Activated T-helper 2 cell treated with anti-CD3 and anti-CD28 coated beads, Interferon-gamma antibody, Interleukin-2, Interleukin-4, amounts not matched to agents 10 μg/mL and 5 μg/mL and 100 μg/mL, durations not matched to agents 14 hours and 24 hours and 36 hours (primary cell): ENCODE data around the gene DOCK8. TPM values are rescaled to one million over a fixed set of nuclear protein-coding genes. Genes with fewer than 3 reads are reported as not detected.

Experiments used
- DNase-seq: peaks from one replicate; pipeline ENCODE4 v3.0.0; 2021; ENCODE audit warnings: low spot score
- H3K27ac Mint-ChIP-seq: one replicate; pipeline ENCODE4 v1.8.0; 2021; ENCODE audit warnings: mixed read lengths
- H3K27me3 Mint-ChIP-seq: one replicate; pipeline ENCODE4 v1.8.0; 2021; ENCODE audit warnings: low read depth, mixed read lengths
- H3K36me3 Mint-ChIP-seq: one replicate; pipeline ENCODE4 v1.8.0; 2021; ENCODE audit warnings: low read depth, mixed read lengths
- H3K4me1 Mint-ChIP-seq: one replicate; pipeline ENCODE4 v1.8.0; 2021; ENCODE audit warnings: low read depth, mixed read lengths
- H3K4me3 Mint-ChIP-seq: one replicate; pipeline ENCODE4 v1.8.0; 2021; ENCODE audit warnings: low read depth, mild to moderate bottlenecking, moderate library complexity, mixed read lengths
- H3K9me3 Mint-ChIP-seq: one replicate; pipeline ENCODE4 v1.8.0; 2021; ENCODE audit warnings: mixed read lengths
- intact Hi-C: fragments of 100-400 bp; cut with micrococcal nuclease; formaldehyde crosslinking; loops from one replicate; pipeline ENCODE4 v1.15.1; 2023
- total RNA-seq: library from RNA; stranded (reverse); gene quantifications from 2 replicates; pipeline ENCODE4 v1.2.3, GENCODE V29; 2022

DOCK8 gene
- total RNA-seq, 1 donor from 2014 or later: 113 TPM

DNA sequence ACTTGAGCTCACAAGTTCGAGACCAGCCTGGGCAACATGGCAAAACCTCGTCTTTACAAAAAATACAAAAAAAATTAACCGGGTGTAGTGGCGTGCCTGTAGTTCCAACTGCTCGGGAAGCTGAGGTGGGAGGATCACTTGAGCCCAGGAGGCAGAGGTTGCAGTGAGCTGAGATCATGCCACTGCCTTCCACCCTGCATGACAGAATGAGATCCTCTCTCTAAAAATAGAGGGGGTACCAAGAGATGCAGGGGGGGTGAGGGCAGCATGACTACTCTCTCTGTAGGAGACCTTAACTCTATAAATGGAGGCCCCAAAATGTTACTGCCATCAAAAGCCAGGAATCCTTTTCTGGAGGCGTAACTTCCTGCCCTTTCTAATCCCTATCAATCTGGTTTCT, 243.9 kb downstream of the DOCK8 start:
- intact Hi-C loops: no loop called here
- no peak for DNase-seq
- H3K9me3 Mint-ChIP-seq: no peaks in the 10 kb centered on the region
- peak overlapping the region; percentile 6 for H3K27ac Mint-ChIP-seq
- H3K4me1 Mint-ChIP-seq: peaks cover 31% of the 10 kb centered on the region
- H3K4me3 Mint-ChIP-seq: no peak overlapping the region
- peaks cover 79% of the 10 kb centered on the region for H3K36me3 Mint-ChIP-seq
- H3K27me3 Mint-ChIP-seq: no peaks in the 10 kb centered on the region

DNA sequence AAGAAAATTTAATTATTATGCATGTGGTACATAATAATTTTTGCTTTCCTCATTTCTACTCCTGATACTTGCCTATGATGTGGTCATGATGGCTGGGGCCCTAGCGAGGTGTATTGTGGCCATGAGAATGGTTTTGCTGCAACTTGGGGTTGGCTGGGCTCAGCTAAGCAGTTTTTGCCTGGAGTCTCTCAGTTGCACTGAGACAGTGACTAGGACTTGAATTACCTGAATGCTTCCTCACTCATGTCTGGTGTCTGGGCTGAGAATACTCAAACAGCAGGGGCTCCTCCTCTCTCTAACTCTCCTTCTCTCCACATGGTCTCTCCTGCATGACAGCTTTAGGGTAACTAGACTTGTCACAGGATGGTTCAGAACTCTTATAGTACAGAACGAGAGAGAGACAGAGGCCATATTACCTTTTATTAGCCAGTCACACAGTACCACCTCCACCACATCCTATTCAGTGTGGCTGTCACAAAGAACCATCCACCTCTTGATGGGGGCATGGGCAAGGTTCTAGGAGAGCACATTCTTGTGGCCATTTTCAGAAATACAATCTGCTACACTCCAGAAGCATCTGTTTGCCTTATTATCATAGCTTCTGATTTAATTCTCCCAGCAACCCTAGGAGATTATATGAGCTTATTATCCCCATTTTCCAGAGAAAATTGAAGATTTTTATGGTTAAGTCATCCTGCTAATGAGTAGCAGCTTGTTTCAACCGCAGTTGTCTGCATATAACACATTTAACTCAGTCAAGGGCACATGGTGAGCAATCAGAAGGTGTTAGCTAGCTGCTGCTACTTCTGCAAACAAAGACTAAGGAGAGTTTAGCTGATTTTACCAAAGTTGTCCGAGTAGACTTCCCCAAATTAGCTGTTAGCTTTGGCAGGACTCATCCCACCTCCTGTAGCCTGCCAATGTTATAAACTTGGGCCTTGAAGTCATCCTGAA, 245.1 kb downstream of the DOCK8 start:
- Mint-ChIP-seq H3K4me1 (peaks cover 31% of the 10 kb centered on the region), H3K4me3 (no peak overlapping the region), H3K27me3 (no peaks in the 10 kb centered on the region), H3K27ac (peak overlapping the region; percentile 50), H3K9me3 (no peaks in the 10 kb centered on the region), H3K36me3 (peaks cover 81% of the 10 kb centered on the region)
- intact Hi-C loops: no loop called here
- DNase-seq: no peak

DNA sequence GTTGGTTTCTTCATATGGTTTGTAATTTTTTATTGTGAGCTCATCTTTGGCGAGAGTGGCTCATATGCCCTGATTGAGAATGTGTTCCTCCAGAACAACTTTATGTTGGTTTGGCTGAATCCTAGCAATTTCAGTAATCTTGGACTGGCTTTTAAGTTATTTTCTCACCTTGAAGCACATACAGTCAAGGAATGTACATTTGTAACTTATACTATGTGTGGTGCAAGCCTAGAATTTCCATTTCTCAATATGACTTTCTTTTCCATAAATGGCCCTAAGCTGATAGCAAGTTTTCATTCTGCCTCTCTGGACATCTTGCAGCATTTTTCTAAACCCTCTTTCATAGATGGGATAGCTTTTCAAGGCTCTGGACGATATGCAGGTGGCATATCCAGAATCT, 247.5 kb downstream of the DOCK8 start:
- no peak for DNase-seq
- peaks cover 31% of the 10 kb centered on the region for H3K4me1 Mint-ChIP-seq
- H3K27me3 Mint-ChIP-seq: no peaks in the 10 kb centered on the region
- no peak overlapping the region for H3K4me3 Mint-ChIP-seq
- H3K27ac Mint-ChIP-seq: peak overlapping the region; percentile 59
- H3K36me3 Mint-ChIP-seq: peaks cover 80% of the 10 kb centered on the region
- no peaks in the 10 kb centered on the region for H3K9me3 Mint-ChIP-seq
- intact Hi-C loops: no loop called here

DNA sequence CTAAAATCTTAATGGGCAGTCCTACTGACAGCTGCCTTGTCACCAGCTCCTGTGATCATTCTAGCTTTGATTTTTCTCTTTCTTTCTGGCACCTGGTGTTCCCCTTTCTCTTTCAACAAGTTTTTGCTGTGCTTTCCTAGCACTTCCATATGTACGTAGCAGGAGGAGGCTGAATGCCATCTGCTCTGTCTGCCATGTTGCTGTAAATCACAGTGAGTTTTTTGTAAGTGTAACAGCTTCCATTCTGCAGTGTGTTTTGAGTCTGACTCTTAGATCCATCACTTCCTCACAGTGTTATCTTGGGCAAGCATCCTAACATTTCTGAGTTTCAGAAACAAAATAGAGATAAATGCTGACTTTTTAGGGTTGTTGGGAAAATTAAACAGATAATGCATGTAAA, 247.9 kb downstream of the DOCK8 start:
- Mint-ChIP-seq H3K9me3 (no peaks in the 10 kb centered on the region), H3K4me1 (peaks cover 27% of the 10 kb centered on the region), H3K27ac (peak overlapping the region; percentile 27), H3K27me3 (no peaks in the 10 kb centered on the region), H3K36me3 (peaks cover 76% of the 10 kb centered on the region), H3K4me3 (no peak overlapping the region)
- no peak for DNase-seq
- intact Hi-C loops: no loop called here

DNA sequence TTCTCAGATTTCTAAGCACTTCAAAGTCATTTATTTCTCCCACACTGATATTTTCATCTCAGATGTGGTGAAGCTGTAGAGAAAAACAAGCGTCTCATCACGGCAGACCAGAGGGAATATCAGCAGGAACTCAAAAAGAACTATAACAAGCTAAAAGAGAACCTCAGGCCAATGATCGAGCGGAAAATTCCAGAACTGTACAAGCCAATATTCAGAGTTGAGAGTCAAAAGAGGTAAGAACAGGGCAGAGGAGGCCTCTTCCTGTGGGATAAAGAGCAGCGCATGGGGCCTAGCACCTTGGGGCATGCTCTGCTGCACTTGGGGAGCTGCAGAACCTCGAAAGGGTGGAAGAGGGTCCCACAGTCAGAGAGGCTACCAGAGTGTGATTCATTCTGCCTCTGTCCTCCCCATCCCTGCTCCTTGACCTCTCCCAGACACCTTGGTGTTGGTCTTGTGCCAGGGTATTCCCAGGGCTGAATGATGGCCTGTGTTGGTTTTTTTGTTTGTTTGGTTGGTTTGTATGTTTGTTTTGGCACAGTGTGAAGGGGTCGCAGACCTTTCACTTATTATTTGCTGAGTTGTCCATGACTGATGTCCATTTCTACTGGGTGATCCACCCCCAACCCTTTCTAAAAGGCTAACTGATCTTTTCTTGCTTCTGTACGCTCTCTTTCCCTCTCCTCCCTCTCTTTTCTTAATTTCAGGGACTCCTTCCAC, 248.9 kb downstream of the DOCK8 start:
- no peak for DNase-seq

DNA sequence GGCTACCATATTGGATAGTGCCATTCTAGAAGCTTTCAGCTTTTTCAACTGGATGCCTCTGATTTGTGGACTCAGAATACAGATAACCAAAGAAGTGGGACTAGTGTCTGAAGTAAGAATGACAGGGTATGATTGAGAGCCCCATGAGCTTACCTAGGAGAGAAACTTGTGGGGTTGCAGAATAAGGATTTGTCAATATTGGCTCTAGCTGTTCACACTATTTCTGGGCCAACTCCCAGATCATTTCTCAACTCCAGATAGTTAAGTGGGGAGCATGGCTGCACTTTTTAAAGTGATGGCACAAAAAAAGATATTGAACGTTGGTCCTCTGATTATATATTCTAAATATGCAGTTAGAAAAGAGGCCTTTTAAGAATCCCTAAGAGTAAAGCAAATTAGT, 252.1 kb downstream of the DOCK8 start:
- DNase-seq: no peak
- intact Hi-C loops: no loop called here
- peaks cover 23% of the 10 kb centered on the region for H3K4me1 Mint-ChIP-seq
- H3K4me3 Mint-ChIP-seq: no peak overlapping the region
- H3K27me3 Mint-ChIP-seq: no peaks in the 10 kb centered on the region
- H3K9me3 Mint-ChIP-seq: no peaks in the 10 kb centered on the region
- peaks cover 43% of the 10 kb centered on the region for H3K36me3 Mint-ChIP-seq
- H3K27ac Mint-ChIP-seq: no peak overlapping the region

More for the DNA sequence above, 248.9 kb downstream of the DOCK8 start:
- no peak overlapping the region for H3K4me3 Mint-ChIP-seq
- intact Hi-C loops: no loop called here
- H3K27ac Mint-ChIP-seq: no peak overlapping the region
- H3K4me1 Mint-ChIP-seq: peaks cover 21% of the 10 kb centered on the region
- no peaks in the 10 kb centered on the region for H3K9me3 Mint-ChIP-seq
- peaks cover 66% of the 10 kb centered on the region for H3K36me3 Mint-ChIP-seq
- no peaks in the 10 kb centered on the region for H3K27me3 Mint-ChIP-seq

DNA sequence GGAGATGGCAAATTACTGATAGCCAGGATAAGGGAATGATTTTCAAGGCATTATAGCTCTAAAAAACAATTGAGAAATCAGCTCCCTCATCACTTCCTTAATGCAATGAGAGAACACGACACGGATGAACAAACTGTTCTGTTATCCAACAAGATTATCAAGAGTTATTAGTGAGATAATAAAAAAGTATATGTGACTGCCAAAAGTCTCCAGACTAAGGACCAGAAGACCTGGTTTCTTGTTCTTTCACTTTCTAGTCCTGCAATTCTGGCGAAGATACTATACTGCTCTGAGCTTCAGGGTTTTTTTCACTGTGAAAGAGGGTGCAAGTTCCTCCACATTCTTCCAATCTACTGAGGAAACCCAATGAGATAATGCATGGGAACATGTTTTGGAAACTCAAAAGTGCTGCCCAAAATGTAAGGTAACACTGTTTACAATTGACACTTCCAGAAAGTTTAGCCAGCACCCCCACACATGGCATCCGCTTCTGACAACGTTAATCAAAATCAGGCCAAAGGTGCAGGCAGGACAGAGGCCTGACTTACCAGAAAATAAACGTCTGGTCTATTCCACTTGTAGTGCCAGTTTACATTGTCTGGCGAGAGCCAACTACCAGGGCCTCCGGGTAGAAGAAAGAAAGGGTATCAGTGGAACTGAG, 254.2 kb downstream of the DOCK8 start:
- no peak for DNase-seq
- no peaks in the 10 kb centered on the region for H3K27me3 Mint-ChIP-seq
- H3K4me3 Mint-ChIP-seq: peak overlapping the region; percentile 60
- peaks cover 18% of the 10 kb centered on the region for H3K4me1 Mint-ChIP-seq
- H3K27ac Mint-ChIP-seq: peak overlapping the region; percentile 77
- peaks cover 23% of the 10 kb centered on the region for H3K36me3 Mint-ChIP-seq
- intact Hi-C loops: no loop called here
- H3K9me3 Mint-ChIP-seq: no peaks in the 10 kb centered on the region

DNA sequence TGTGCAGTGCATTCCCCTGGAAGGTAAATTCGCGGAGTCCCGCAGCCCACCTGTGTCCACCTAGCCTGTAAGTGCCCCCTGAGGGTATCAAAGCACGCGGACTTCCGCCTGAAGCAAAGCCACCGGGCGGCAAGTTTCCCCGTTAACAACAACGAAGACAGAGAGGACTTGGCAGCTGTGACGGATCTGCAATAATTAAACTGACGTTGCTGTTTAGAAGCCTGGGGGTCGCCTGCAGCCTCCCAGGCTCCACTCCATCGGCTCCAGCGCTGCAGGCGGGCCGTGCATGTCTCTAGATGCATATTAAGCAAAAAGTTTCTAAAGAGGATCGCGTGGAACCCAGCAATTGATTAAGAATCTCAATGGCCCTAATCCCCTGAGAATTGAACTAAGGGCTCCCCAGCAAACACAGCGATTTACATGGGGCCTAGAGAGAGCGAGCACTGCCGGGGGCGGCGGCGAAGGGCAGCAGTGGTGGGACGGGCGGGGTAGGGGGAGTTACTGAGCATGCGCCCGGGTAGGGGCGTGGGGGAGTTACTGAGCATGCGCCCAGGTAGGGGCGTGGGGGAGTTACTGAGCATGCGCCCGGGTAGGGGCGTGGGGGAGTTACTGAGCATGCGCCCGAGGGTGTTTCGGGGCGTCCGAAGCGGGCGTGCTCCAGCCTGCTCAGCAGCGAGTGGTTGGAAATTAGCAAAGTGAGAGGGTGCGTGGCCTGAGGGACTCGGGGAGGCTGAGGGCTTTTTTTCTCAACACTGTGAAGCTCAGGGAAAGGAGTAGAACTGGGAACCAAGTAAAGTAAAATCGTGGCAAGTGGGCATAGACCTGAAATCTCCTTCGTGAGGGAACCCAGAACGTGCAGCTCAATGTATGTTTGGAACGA, 255.2 kb downstream of the DOCK8 start:
- Mint-ChIP-seq H3K4me1 (peaks cover 18% of the 10 kb centered on the region), H3K27ac (peak overlapping the region; percentile 86), H3K27me3 (no peaks in the 10 kb centered on the region), H3K9me3 (no peaks in the 10 kb centered on the region), H3K36me3 (peaks cover 14% of the 10 kb centered on the region), H3K4me3 (peak overlapping the region; percentile 90)
- DNase-seq: peak; percentile 86
- intact Hi-C loops: loop anchor here (2.0 kb wide), 1 partner anchor 33 kb away; no protein-coding TSS in a partner anchor

DNA sequence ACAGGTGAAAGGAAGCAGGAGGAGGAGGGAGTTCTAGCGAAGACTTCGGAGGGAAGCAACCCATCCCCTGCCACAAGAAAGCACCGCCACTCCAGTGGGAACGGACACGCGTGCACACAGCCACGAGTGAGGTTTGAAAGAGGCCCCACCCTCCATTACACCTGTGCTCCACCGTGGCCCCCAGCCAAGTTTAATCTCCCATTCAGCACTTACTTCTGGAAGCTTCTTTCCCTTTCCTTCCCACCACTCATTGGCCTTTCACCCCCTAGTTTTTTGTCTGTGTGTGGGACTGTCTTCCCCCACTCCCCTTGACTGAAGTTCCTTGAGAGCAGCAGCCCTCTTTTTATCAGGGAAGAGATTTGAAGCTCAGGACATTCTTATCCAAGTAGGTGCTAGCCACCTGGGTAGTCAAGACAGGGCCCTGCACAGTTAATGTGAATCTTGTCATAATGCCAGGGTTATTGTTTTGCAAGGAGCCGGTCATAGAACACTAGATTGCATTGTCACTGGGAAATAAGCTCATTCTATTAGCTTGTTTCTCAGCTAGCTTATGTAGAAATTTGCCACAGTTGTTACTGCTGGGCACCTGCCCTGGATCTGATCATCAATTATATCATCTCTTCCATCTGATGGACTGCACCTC, 256.0 kb downstream of the DOCK8 start:
- Mint-ChIP-seq H3K27me3 (no peaks in the 10 kb centered on the region), H3K4me1 (peaks cover 18% of the 10 kb centered on the region), H3K27ac (peak overlapping the region; percentile 86), H3K4me3 (peak overlapping the region; percentile 90), H3K36me3 (peaks cover 7% of the 10 kb centered on the region), H3K9me3 (no peaks in the 10 kb centered on the region)
- no peak for DNase-seq
- intact Hi-C loops: loop anchor here (2.0 kb wide), 1 partner anchor 32 kb away; no protein-coding TSS in a partner anchor

DNA sequence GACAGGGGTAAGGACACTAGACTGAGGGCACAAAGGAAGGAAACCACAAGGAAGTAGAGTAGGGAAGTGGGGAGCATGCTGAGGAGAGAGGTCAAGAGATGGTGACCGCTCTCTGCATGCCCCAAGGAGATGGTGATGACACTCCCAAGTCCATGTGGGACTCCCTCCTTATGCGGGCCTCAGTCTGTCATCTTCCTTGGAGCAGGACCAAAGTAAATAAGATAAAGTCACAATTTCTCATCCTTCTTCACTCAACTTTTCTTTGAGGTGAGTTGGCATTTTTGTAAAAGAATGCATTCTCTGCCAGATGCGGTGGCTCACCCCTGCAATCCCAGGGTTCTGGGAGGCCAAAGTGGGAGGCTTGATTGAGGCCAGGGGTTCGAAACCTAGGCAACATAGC, 256.7 kb downstream of the DOCK8 start:
- Mint-ChIP-seq H3K27me3 (no peaks in the 10 kb centered on the region), H3K9me3 (no peaks in the 10 kb centered on the region), H3K4me3 (peak overlapping the region; percentile 90), H3K27ac (no peak overlapping the region), H3K36me3 (peaks cover 3% of the 10 kb centered on the region), H3K4me1 (peaks cover 18% of the 10 kb centered on the region)
- DNase-seq: no peak
- intact Hi-C loops: loop anchor here (2.0 kb wide), 1 partner anchor 31 kb away; no protein-coding TSS in a partner anchor

DNA sequence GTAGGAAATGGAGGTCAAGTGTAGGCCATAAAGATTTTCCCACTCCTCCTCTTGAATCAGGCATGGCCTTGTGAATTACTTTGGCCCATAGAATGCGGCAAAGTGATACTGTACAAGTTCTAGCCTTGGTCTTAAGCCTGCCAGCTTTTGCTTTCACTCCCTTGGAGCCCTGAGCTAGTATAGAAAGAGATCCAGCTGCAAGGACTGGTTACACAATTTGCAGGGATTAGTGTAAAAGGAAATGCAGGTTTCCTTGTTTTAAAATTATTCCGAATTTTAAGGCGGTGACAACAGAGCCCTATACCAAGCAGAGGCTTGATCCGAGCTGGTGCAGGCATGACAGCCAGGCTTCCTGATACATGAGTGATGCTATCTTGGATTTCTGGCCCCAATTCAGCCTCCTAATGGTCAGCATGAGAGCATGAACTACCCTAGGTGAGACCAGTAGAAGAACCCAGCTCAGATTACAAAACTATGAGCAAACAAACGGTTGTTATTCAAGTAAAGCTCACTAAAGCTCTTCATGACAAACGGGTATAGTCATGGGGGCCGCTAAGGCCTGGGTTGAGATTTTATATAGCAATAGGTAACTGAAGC, 257.9 kb downstream of the DOCK8 start:
- no peaks in the 10 kb centered on the region for H3K27me3 Mint-ChIP-seq
- DNase-seq: no peak
- H3K36me3 Mint-ChIP-seq: no peaks in the 10 kb centered on the region
- H3K27ac Mint-ChIP-seq: no peak overlapping the region
- no peak overlapping the region for H3K4me3 Mint-ChIP-seq
- intact Hi-C loops: no loop called here
- H3K4me1 Mint-ChIP-seq: peaks cover 18% of the 10 kb centered on the region
- H3K9me3 Mint-ChIP-seq: no peaks in the 10 kb centered on the region
